H9 (cell line): Measurements from ENCODE around the gene PDYN. TPM values are rescaled to one million over a fixed set of nuclear protein-coding genes. Genes with fewer than 3 reads are reported as not detected.

Source experiments
- DNase-seq: peaks from one replicate; pipeline ENCODE4 v3.0.0-alpha.2; 2017
- H2AFZ ChIP-seq: one replicate; pipeline ENCODE4 v1.6.1; 2013; ENCODE audit warnings: mild to moderate bottlenecking, low read length, control low read depth, moderate library complexity
- H2AK5ac ChIP-seq: 2 replicates; pipeline ENCODE4 v1.6.1; 2013; ENCODE audit warnings: low read length, control low read depth, mixed read lengths; ENCODE audit not compliant: insufficient read length
- H2BK120ac ChIP-seq: one replicate; pipeline ENCODE4 v1.6.1; 2013; ENCODE audit warnings: low read depth, mild to moderate bottlenecking, low read length, control low read depth, inconsistent platforms; ENCODE audit not compliant: poor library complexity, severe bottlenecking
- H2BK12ac ChIP-seq: 2 replicates; pipeline ENCODE4 v1.6.1; 2013; ENCODE audit warnings: low read length, control low read depth, mixed read lengths, low read depth; ENCODE audit not compliant: insufficient read length
- H2BK15ac ChIP-seq: 2 replicates; pipeline ENCODE4 v1.6.1; 2013; ENCODE audit warnings: low read depth, low read length, control low read depth
- H2BK20ac ChIP-seq: one replicate; pipeline ENCODE4 v1.6.1; 2013; ENCODE audit warnings: low read depth, mild to moderate bottlenecking, low read length, control low read depth, inconsistent platforms; ENCODE audit not compliant: poor library complexity, severe bottlenecking
- H2BK5ac ChIP-seq: 2 replicates; pipeline ENCODE4 v1.6.1; 2013; ENCODE audit warnings: low read length, control low read depth, mixed read lengths; ENCODE audit not compliant: insufficient read length
- H3K14ac ChIP-seq: 2 replicates; pipeline ENCODE4 v1.6.1; 2013; ENCODE audit warnings: low read length, control low read depth; ENCODE audit not compliant: insufficient read depth
- H3K18ac ChIP-seq: 2 replicates; pipeline ENCODE4 v1.6.1; 2013; ENCODE audit warnings: low read depth, mild to moderate bottlenecking, mixed read lengths, low read length, control low read depth; ENCODE audit not compliant: insufficient read length
- H3K23ac ChIP-seq: 2 replicates; pipeline ENCODE4 v1.6.1; 2013; ENCODE audit warnings: low read length, control low read depth, mixed read lengths, low read depth; ENCODE audit not compliant: insufficient read length
- H3K23me2 ChIP-seq: 2 replicates; pipeline ENCODE4 v1.6.1; 2013; ENCODE audit warnings: low read depth, mild to moderate bottlenecking, mixed read lengths, low read length, control low read depth; ENCODE audit not compliant: insufficient read length, poor library complexity, severe bottlenecking
- H3K27ac ChIP-seq: 2 replicates; pipeline ENCODE4 v1.5.1; 2013; ENCODE audit warnings: low read length, control low read depth, mixed read lengths, low read depth; ENCODE audit not compliant: insufficient read length
- H3K27me3 ChIP-seq: 2 replicates; pipeline ENCODE4 v1.6.1; 2013; ENCODE audit warnings: low read length, control low read depth, inconsistent platforms; ENCODE audit not compliant: insufficient read depth
- H3K4ac ChIP-seq: 2 replicates; pipeline ENCODE4 v1.6.1; 2013; ENCODE audit warnings: low read depth, mild to moderate bottlenecking, control low read depth, inconsistent platforms, low read length, moderate library complexity
- H3K4me1 ChIP-seq: 2 replicates; pipeline ENCODE4 v1.6.1; 2013; ENCODE audit warnings: low read length, control low read depth, inconsistent platforms; ENCODE audit not compliant: insufficient read depth
- H3K4me2 ChIP-seq: 2 replicates; pipeline ENCODE4 v1.6.1; 2013; ENCODE audit warnings: low read length, control low read depth, mixed read lengths; ENCODE audit not compliant: insufficient read length, insufficient read depth
- H3K56ac ChIP-seq: 2 replicates; pipeline ENCODE4 v1.6.1; 2013; ENCODE audit warnings: low read depth, mild to moderate bottlenecking, mixed read lengths, low read length, control low read depth; ENCODE audit not compliant: insufficient read length
- H3K79me1 ChIP-seq: 2 replicates; pipeline ENCODE4 v1.6.1; 2013; ENCODE audit warnings: low read depth, mild to moderate bottlenecking, moderate library complexity, low read length, control low read depth, inconsistent platforms; ENCODE audit not compliant: insufficient read depth, poor library complexity, severe bottlenecking
- H3K79me2 ChIP-seq: 2 replicates; pipeline ENCODE4 v1.6.1; 2013; ENCODE audit warnings: low read length, control low read depth, inconsistent platforms; ENCODE audit not compliant: insufficient read depth
- H3K9ac ChIP-seq: 2 replicates; pipeline ENCODE4 v1.6.1; 2013; ENCODE audit warnings: low read length, control low read depth, mixed read lengths; ENCODE audit not compliant: insufficient read length; ENCODE audit errors: extremely low read depth
- H3K9me3 ChIP-seq: one replicate; pipeline ENCODE4 v1.6.1; 2013; ENCODE audit warnings: low read depth, low read length, inconsistent platforms; ENCODE audit not compliant: control insufficient read depth
- H3T11ph ChIP-seq: one replicate; pipeline ENCODE4 v1.6.1; 2013; ENCODE audit warnings: mild to moderate bottlenecking, low read length, control low read depth, inconsistent platforms
- H4K20me1 ChIP-seq: one replicate; pipeline ENCODE4 v1.6.1; 2013; ENCODE audit not compliant: control insufficient read depth, insufficient read length, insufficient read depth
- H4K5ac ChIP-seq: 2 replicates; pipeline ENCODE4 v1.6.1; 2013; ENCODE audit warnings: low read depth, mild to moderate bottlenecking, mixed read lengths, low read length, control low read depth; ENCODE audit not compliant: insufficient read length
- H4K8ac ChIP-seq: replicated peaks from 2 replicates; pipeline ENCODE4 v1.6.1; 2013; ENCODE audit warnings: low read length, control low read depth, mixed read lengths, low read depth; ENCODE audit not compliant: insufficient read length
- H4K91ac ChIP-seq: 2 replicates; pipeline ENCODE4 v1.6.1; 2013; ENCODE audit warnings: low read depth, mild to moderate bottlenecking, moderate library complexity, mixed read lengths, low read length, control low read depth; ENCODE audit not compliant: insufficient read length
- H3K27ac Mint-ChIP-seq, 3 experiments: 2 replicates in 2 of 3; 3 replicates in 1 of 3; pipeline ENCODE4 v1.8.0; 2020 to 2021; ENCODE audit warnings: mixed read lengths in 3 of 3, mild to moderate bottlenecking in 1 of 3, moderate library complexity in 1 of 3
- H3K27me3 Mint-ChIP-seq: 2 replicates; pipeline ENCODE4 v1.8.0; 2021; ENCODE audit warnings: low read depth, mild to moderate bottlenecking, moderate library complexity, mixed read lengths
- H3K36me3 Mint-ChIP-seq, 3 experiments: 2 replicates in 2 of 3; 3 replicates in 1 of 3; pipeline ENCODE4 v1.8.0; 2020 to 2021; ENCODE audit warnings: low read depth in 3 of 3, mixed read lengths in 3 of 3; ENCODE audit not compliant: insufficient read depth in 1 of 3
- H3K4me1 Mint-ChIP-seq, 2 experiments: 2 replicates each; pipeline ENCODE4 v1.8.0; 2020; ENCODE audit warnings: mixed read lengths in 2 of 2
- H3K4me3 Mint-ChIP-seq, 2 experiments: 2 replicates in 1 of 2; 3 replicates in 1 of 2; pipeline ENCODE4 v1.8.0; 2020 to 2021; ENCODE audit warnings: mild to moderate bottlenecking in 2 of 2, mixed read lengths in 2 of 2, moderate library complexity in 1 of 2
- H3K9me3 Mint-ChIP-seq, 2 experiments: 2 replicates in 1 of 2; 3 replicates in 1 of 2; pipeline ENCODE4 v1.8.0; 2020; ENCODE audit warnings: mild to moderate bottlenecking in 2 of 2, mixed read lengths in 2 of 2, moderate library complexity in 1 of 2
- WGBS: extraction: QIAGEN DNeasy Blood & Tissue Kit; methylation state at CpG from one replicate; pipeline ENCODE4 v1.1.7; 2013; ENCODE audit warnings: missing lambda C conversion rate, low lambda C conversion rate, mixed read lengths; ENCODE audit not compliant: insufficient read length; ENCODE audit errors: extremely low coverage; 5-methylcytosine and 5-hydroxymethylcytosine counted together
- total RNA-seq: library from RNA; stranded (reverse); gene quantifications from 2 replicates; pipeline ENCODE4 v1.2.1, GENCODE V29; 2021
- TF ChIP-seq, protein P1 (sequence below): fragments of 200-600 bp; sonication (generic); conservative IDR thresholded peaks from 3 replicates; pipeline ENCODE4 v1.8.0; 2021; ENCODE audit warnings: antibody characterized with exemption, mild to moderate bottlenecking

The PDYN gene
- total RNA-seq, 1 experiment from 2014 or later: 0.63 TPM

GRCh38 chr20:1975291-1975690 lies 18.6 kb downstream of the PDYN start:
- no peak overlapping the region for H2BK20ac ChIP-seq
- no peak overlapping the region for H2BK120ac ChIP-seq
- H3K27me3 ChIP-seq: no peaks in the 10 kb centered on the region
- 0 out of 2 replicates have a peak, but pooled peaks cover 2% of the 10 kb centered on the region for H3K4me1 ChIP-seq
- no CpG with 5 or more reads among the region's 11 CpGs for WGBS
- H3K27ac ChIP-seq: no peak overlapping the region
- no peak overlapping the region for H4K91ac ChIP-seq
- H3K79me1 ChIP-seq: no peaks in the 10 kb centered on the region
- H3K23me2 ChIP-seq: no peaks in the 10 kb centered on the region
- no peak overlapping the region for H3K4ac ChIP-seq
- no peak overlapping the region for H3T11ph ChIP-seq
- H2AK5ac ChIP-seq: no peak overlapping the region
- H3K18ac ChIP-seq: no peak overlapping the region
- no peaks in the 10 kb centered on the region for H3K79me2 ChIP-seq
- no peak overlapping the region for H2BK15ac ChIP-seq
- H3K56ac ChIP-seq: no peak overlapping the region
- H3K4me2 ChIP-seq: no peak overlapping the region
- no peaks in the 10 kb centered on the region for H3K36me3 Mint-ChIP-seq
- no peak overlapping the region for H4K5ac ChIP-seq
- no peaks in the 10 kb centered on the region for H4K20me1 ChIP-seq
- no peak overlapping the region for H3K27ac Mint-ChIP-seq
- no peak overlapping the region for H3K9ac ChIP-seq
- H4K8ac ChIP-seq: no peak overlapping the region
- TF ChIP-seq, protein P1, sequence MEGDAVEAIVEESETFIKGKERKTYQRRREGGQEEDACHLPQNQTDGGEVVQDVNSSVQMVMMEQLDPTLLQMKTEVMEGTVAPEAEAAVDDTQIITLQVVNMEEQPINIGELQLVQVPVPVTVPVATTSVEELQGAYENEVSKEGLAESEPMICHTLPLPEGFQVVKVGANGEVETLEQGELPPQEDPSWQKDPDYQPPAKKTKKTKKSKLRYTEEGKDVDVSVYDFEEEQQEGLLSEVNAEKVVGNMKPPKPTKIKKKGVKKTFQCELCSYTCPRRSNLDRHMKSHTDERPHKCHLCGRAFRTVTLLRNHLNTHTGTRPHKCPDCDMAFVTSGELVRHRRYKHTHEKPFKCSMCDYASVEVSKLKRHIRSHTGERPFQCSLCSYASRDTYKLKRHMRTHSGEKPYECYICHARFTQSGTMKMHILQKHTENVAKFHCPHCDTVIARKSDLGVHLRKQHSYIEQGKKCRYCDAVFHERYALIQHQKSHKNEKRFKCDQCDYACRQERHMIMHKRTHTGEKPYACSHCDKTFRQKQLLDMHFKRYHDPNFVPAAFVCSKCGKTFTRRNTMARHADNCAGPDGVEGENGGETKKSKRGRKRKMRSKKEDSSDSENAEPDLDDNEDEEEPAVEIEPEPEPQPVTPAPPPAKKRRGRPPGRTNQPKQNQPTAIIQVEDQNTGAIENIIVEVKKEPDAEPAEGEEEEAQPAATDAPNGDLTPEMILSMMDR: no peak
- H3K23ac ChIP-seq: no peak overlapping the region
- H3K14ac ChIP-seq: no peak overlapping the region
- no peaks in the 10 kb centered on the region; a peak in 1 of 5 replicates for H3K9me3 Mint-ChIP-seq
- no peak overlapping the region for H2BK12ac ChIP-seq
- no peak overlapping the region for H2BK5ac ChIP-seq
- no peak for DNase-seq
- no peak overlapping the region for H2AFZ ChIP-seq
- peaks cover 39% of the 10 kb centered on the region for H3K27me3 Mint-ChIP-seq
- H3K4me1 Mint-ChIP-seq: peaks cover 34 to 44% of the 10 kb centered on the region in 2 experiments
- H3K4me3 Mint-ChIP-seq: no peak overlapping the region
- no peaks in the 10 kb centered on the region for H3K9me3 ChIP-seq
